HEK293 (cell line): ENCODE results near the gene SLC25A42.

ENCODE experiments used
- CTCF ChIA-PET: fragments of 350-600 bp; formaldehyde crosslinking; extraction: SDS; loops from one replicate; lab custom pipeline; 2021; ENCODE audit warnings: antibody characterized with exemption; lab: Yijun Ruan, JAX
- POLR2A ChIA-PET: fragments of 300-600 bp; formaldehyde crosslinking; extraction: SDS; loops from one replicate; lab custom pipeline; 2020; ENCODE audit warnings: antibody characterized with exemption, inconsistent platforms; lab: Yijun Ruan, JAX
- H3K27ac ChIP-seq: fragments of 200-500 bp; sonication (Bioruptor generic); 2 replicates; pipeline ENCODE4 v1.5.1; 2014; ENCODE audit warnings: low read depth, low read length, control low read depth, inconsistent platforms; ENCODE audit errors: extremely low read depth
- H3K36me3 ChIP-seq, 2 experiments: fragments of 200-500 bp in 1 of 2; sonication (Bioruptor generic) in 1 of 2; 1 replicate in 1 of 2; 2 replicates in 1 of 2; pipeline ENCODE4 v1.5.1; 2014 to 2017; ENCODE audit warnings: inconsistent platforms in 2 of 2, low read length in 2 of 2; ENCODE audit not compliant: control insufficient read depth in 2 of 2, insufficient read depth in 1 of 2
- H3K4me1 ChIP-seq: fragments of 200-500 bp; sonication (Bioruptor generic); 2 replicates; pipeline ENCODE4 v1.5.1; 2014; ENCODE audit warnings: mild to moderate bottlenecking, low read length, inconsistent platforms; ENCODE audit not compliant: control insufficient read depth, insufficient read depth
- H3K4me3 ChIP-seq: 2 replicates; pipeline ENCODE4 v1.5.1; 2011; ENCODE audit warnings: low read depth, mild to moderate bottlenecking, control low read depth, low read length, moderate library complexity
- H3K9me3 ChIP-seq: fragments of 200-500 bp; sonication (Bioruptor generic); 2 replicates; pipeline ENCODE4 v1.5.1; 2014; ENCODE audit warnings: low read depth, low read length, inconsistent platforms; ENCODE audit not compliant: control insufficient read depth, insufficient read depth
- GLIS2 ChIP-seq: fragments of 450-650 bp; formaldehyde crosslinking; IDR thresholded peaks from 2 replicates; pipeline ENCODE4 v1.5.1; 2016; ENCODE audit warnings: missing biosample characterization, missing genetic modification characterization
- HOXC10 ChIP-seq: sonication (generic); formaldehyde crosslinking; IDR thresholded peaks from 2 replicates; pipeline ENCODE4 v1.8.1; 2023; ENCODE audit warnings: mild to moderate bottlenecking, missing genetic modification reagents
- MYNN ChIP-seq: fragments of 450-650 bp; formaldehyde crosslinking; IDR thresholded peaks from 2 replicates; pipeline ENCODE4 v1.5.1; 2016; ENCODE audit warnings: missing biosample characterization, missing genetic modification characterization, borderline replicate concordance
- MZF1 ChIP-seq: fragments of 450-650 bp; formaldehyde crosslinking; IDR thresholded peaks from 2 replicates; pipeline ENCODE4 v1.5.1; 2017; ENCODE audit warnings: missing biosample characterization, missing genetic modification characterization, borderline replicate concordance
- PBX3 ChIP-seq: sonication (generic); formaldehyde crosslinking; IDR thresholded peaks from 2 replicates; pipeline ENCODE4 v1.8.1; 2022; ENCODE audit warnings: mild to moderate bottlenecking, moderate library complexity, missing genetic modification reagents
- SCRT1 ChIP-seq: fragments of 450-650 bp; formaldehyde crosslinking; IDR thresholded peaks from 2 replicates; pipeline ENCODE4 v1.5.1; 2016; ENCODE audit warnings: missing biosample characterization, missing genetic modification characterization, borderline replicate concordance
- SP2 ChIP-seq: fragments of 450-650 bp; formaldehyde crosslinking; IDR thresholded peaks from 2 replicates; pipeline ENCODE4 v1.5.1; 2016; ENCODE audit warnings: missing biosample characterization, missing genetic modification characterization
- SP7 ChIP-seq: fragments of 450-650 bp; formaldehyde crosslinking; IDR thresholded peaks from 2 replicates; pipeline ENCODE4 v1.5.1; 2016; ENCODE audit warnings: missing biosample characterization, missing genetic modification characterization
- ZBTB11 ChIP-seq: fragments of 450-650 bp; formaldehyde crosslinking; conservative IDR thresholded peaks from 2 replicates; pipeline ENCODE4 v1.5.1; 2016; ENCODE audit warnings: low read depth, missing biosample characterization, missing genetic modification characterization
- ZBTB44 ChIP-seq: fragments of 450-650 bp; IDR thresholded peaks from 2 replicates; pipeline ENCODE4 v1.5.1; 2018; ENCODE audit warnings: missing biosample characterization, mild to moderate bottlenecking, missing genetic modification characterization
- ZFHX2 ChIP-seq: fragments of 450-650 bp; formaldehyde crosslinking; conservative IDR thresholded peaks from 2 replicates; pipeline ENCODE4 v1.5.1; 2016; ENCODE audit warnings: missing biosample characterization, missing genetic modification characterization
- ZIC2 ChIP-seq: fragments of 450-650 bp; formaldehyde crosslinking; IDR thresholded peaks from 2 replicates; pipeline ENCODE4 v1.5.1; 2016; ENCODE audit warnings: missing biosample characterization, missing genetic modification characterization
- ZNF138 ChIP-seq: fragments of 450-650 bp; formaldehyde crosslinking; IDR thresholded peaks from 2 replicates; pipeline ENCODE4 v1.5.1; 2016; ENCODE audit warnings: missing biosample characterization, missing genetic modification characterization, borderline replicate concordance
- ZNF146 ChIP-seq: fragments of 450-650 bp; formaldehyde crosslinking; IDR thresholded peaks from 2 replicates; pipeline ENCODE4 v1.5.1; 2016; ENCODE audit warnings: missing biosample characterization, missing genetic modification characterization
- ZNF2 ChIP-seq: fragments of 450-650 bp; formaldehyde crosslinking; IDR thresholded peaks from 2 replicates; pipeline ENCODE4 v1.5.1; 2016; ENCODE audit warnings: missing biosample characterization, missing genetic modification characterization
- ZNF202 ChIP-seq: fragments of 450-650 bp; formaldehyde crosslinking; IDR thresholded peaks from 2 replicates; pipeline ENCODE4 v1.5.1; 2016; ENCODE audit warnings: missing biosample characterization, missing genetic modification characterization, borderline replicate concordance
- ZNF211 ChIP-seq: fragments of 450-650 bp; formaldehyde crosslinking; IDR thresholded peaks from 2 replicates; pipeline ENCODE4 v1.5.1; 2016; ENCODE audit warnings: low read depth, missing biosample characterization, missing genetic modification characterization
- ZNF324 ChIP-seq: fragments of 450-650 bp; formaldehyde crosslinking; IDR thresholded peaks from 2 replicates; pipeline ENCODE4 v1.5.1; 2016; ENCODE audit warnings: missing biosample characterization, missing genetic modification characterization
- ZNF366 ChIP-seq: fragments of 450-650 bp; formaldehyde crosslinking; conservative IDR thresholded peaks from 2 replicates; pipeline ENCODE4 v1.5.1; 2016; ENCODE audit warnings: missing biosample characterization, missing genetic modification characterization
- ZNF501 ChIP-seq: fragments of 450-650 bp; formaldehyde crosslinking; IDR thresholded peaks from 2 replicates; pipeline ENCODE4 v1.5.1; 2016; ENCODE audit warnings: missing biosample characterization, missing genetic modification characterization
- ZNF530 ChIP-seq: fragments of 450-650 bp; formaldehyde crosslinking; IDR thresholded peaks from 2 replicates; pipeline ENCODE4 v1.5.1; 2016; ENCODE audit warnings: low read depth, missing biosample characterization, missing genetic modification characterization
- ZNF549 ChIP-seq: fragments of 450-650 bp; IDR thresholded peaks from 2 replicates; pipeline ENCODE4 v1.5.1; 2018; ENCODE audit warnings: missing biosample characterization, missing genetic modification characterization, mild to moderate bottlenecking, inconsistent platforms, moderate library complexity
- ZNF558 ChIP-seq: fragments of 450-650 bp; formaldehyde crosslinking; IDR thresholded peaks from 2 replicates; pipeline ENCODE4 v1.5.1; 2016; ENCODE audit warnings: missing biosample characterization, missing genetic modification characterization
- ZNF580 ChIP-seq: fragments of 450-650 bp; formaldehyde crosslinking; IDR thresholded peaks from 2 replicates; pipeline ENCODE4 v1.5.1; 2016; ENCODE audit warnings: missing biosample characterization, missing genetic modification characterization
- ZNF600 ChIP-seq: fragments of 450-650 bp; formaldehyde crosslinking; IDR thresholded peaks from 2 replicates; pipeline ENCODE4 v1.5.1; 2016; ENCODE audit warnings: missing biosample characterization, missing genetic modification characterization
- ZNF658 ChIP-seq: fragments of 450-650 bp; formaldehyde crosslinking; IDR thresholded peaks from 2 replicates; pipeline ENCODE4; 2016; ENCODE audit warnings: missing biosample characterization, missing genetic modification characterization
- ZNF692 ChIP-seq: fragments of 450-650 bp; formaldehyde crosslinking; IDR thresholded peaks from 2 replicates; pipeline ENCODE4 v1.5.1; 2016; ENCODE audit warnings: missing biosample characterization, missing genetic modification characterization
- ZNF747 ChIP-seq: fragments of 450-650 bp; formaldehyde crosslinking; IDR thresholded peaks from 2 replicates; pipeline ENCODE4 v1.5.1; 2016; ENCODE audit warnings: missing biosample characterization, missing genetic modification characterization
- ZNF785 ChIP-seq: fragments of 450-650 bp; formaldehyde crosslinking; IDR thresholded peaks from 2 replicates; pipeline ENCODE4 v1.5.1; 2016; ENCODE audit warnings: missing biosample characterization, missing genetic modification characterization
- ZNF791 ChIP-seq: fragments of 450-650 bp; formaldehyde crosslinking; IDR thresholded peaks from 2 replicates; pipeline ENCODE4 v1.5.1; 2016; ENCODE audit warnings: missing biosample characterization, missing genetic modification characterization
- ZNF843 ChIP-seq: fragments of 450-650 bp; formaldehyde crosslinking; IDR thresholded peaks from 2 replicates; pipeline ENCODE4 v1.5.1; 2016; ENCODE audit warnings: missing biosample characterization, missing genetic modification characterization

Gene SLC25A42

GRCh38 chr19:19049406-19049805, 14.4 kb upstream of the SLC25A42 start:
- H3K4me3 ChIP-seq: no peak overlapping the region
- no peak overlapping the region for H3K27ac ChIP-seq
- CTCF ChIA-PET: no interaction called here
- peaks cover 5 to 64% of the 10 kb centered on the region in 2 experiments; a peak in 2 of 3 replicates for H3K36me3 ChIP-seq
- H3K9me3 ChIP-seq: no peaks in the 10 kb centered on the region
- TF ChIP-seq ZNF692 (tag by site-specific recombination) (no peak), ZIC2 (tag by site-specific recombination) (no peak), ZFHX2 (tag by site-specific recombination) (no peak), HOXC10 (no peak), ZNF501 (tag by site-specific recombination) (no peak), ZNF791 (tag by site-specific recombination) (no peak), SP7 (tag by site-specific recombination) (no peak), ZNF211 (tag by site-specific recombination) (no peak), ZNF530 (tag by site-specific recombination) (no peak), ZNF785 (tag by site-specific recombination) (no peak), MZF1 (tag by site-specific recombination) (no peak), ZNF138 (tag by site-specific recombination) (no peak), SP2 (tag by site-specific recombination) (no peak), ZNF2 (no peak), ZNF146 (tag by site-specific recombination) (no peak), ZNF202 (no peak), MYNN (no peak), ZBTB44 (tag by site-specific recombination) (no peak)
- TF ChIP-seq, all 188 proteins: peak for 0
- POLR2A ChIA-PET: no interaction called here
- no peaks in the 10 kb centered on the region for H3K4me1 ChIP-seq

- no peak overlapping the region for H3K27ac ChIP-seq
- H3K4me3 ChIP-seq: no peak overlapping the region
- no peaks in the 10 kb centered on the region for H3K4me1 ChIP-seq
- ChIA-PET CTCF (interaction anchor here (0.6 to 1.4 kb wide), 2 partner anchors 17 to 106 kb away, joined by 4 read pairs; no protein-coding TSS in a partner anchor), POLR2A (no interaction called here)
- H3K36me3 ChIP-seq: peaks cover 5 to 66% of the 10 kb centered on the region in 2 experiments; a peak in 2 of 3 replicates
- no peaks in the 10 kb centered on the region for H3K9me3 ChIP-seq
- TF ChIP-seq ZNF549 (no peak), ZNF558 (no peak), GLIS2 (tag by site-specific recombination) (no peak), ZNF366 (tag by site-specific recombination) (no peak), ZNF658 (tag by site-specific recombination) (no peak), ZNF843 (tag by site-specific recombination) (no peak), ZNF324 (tag by site-specific recombination) (no peak), ZBTB11 (tag by site-specific recombination) (no peak), SCRT1 (tag by site-specific recombination) (no peak), ZNF747 (tag by site-specific recombination) (no peak), PBX3 (CRISPR knock-in tag) (no peak), ZNF580 (tag by site-specific recombination) (no peak), ZNF600 (tag by site-specific recombination) (no peak)
These were observed 13.7 kb upstream of the SLC25A42 start for GRCh38 chr19:19050104-19050503.
